CD4-positive, alpha-beta T cell treated with Interleukin-15 for 1 hour (primary cell): ENCODE measurements around the gene C12orf43.

Experiments
- DNase-seq: peaks from one replicate; pipeline ENCODE4 v3.0.0-alpha.2; 2020

Gene C12orf43

GRCh38 chr12:121030576-121031212 lies 14.4 kb upstream of the C12orf43 start:
- no peak for DNase-seq

GRCh38 chr12:121026274-121027045 lies 10.2 kb upstream of the C12orf43 start:
- DNase-seq, result no peak

GRCh38 chr12:121025442-121026226 lies 9.3 kb upstream of the C12orf43 start:
- DNase-seq, result no peak

- no peak for DNase-seq
Observed at GRCh38 chr12:121023799-121024198, 7.5 kb upstream of the C12orf43 start.

GRCh38 chr12:121022713-121023112 lies 6.4 kb upstream of the C12orf43 start:
- DNase-seq, result no peak

GRCh38 chr12:121021754-121022153 lies 5.5 kb upstream of the C12orf43 start:
- no peak for DNase-seq

GRCh38 chr12:121018860-121019617 lies 2.8 kb upstream of the C12orf43 start:
- no peak for DNase-seq

- peak; percentile 38 for DNase-seq
Observed at GRCh38 chr12:121017966-121018491, 1.7 kb upstream of the C12orf43 start.

- DNase-seq, result no peak
Observed at GRCh38 chr12:121013715-121014114, 2.6 kb downstream of the C12orf43 start.

- DNase-seq, result no peak
Observed at GRCh38 chr12:121011820-121012219, 4.5 kb downstream of the C12orf43 start.

GRCh38 chr12:121010860-121011259 lies 5.4 kb downstream of the C12orf43 start:
- DNase-seq, result no peak

- no peak for DNase-seq
Observed at GRCh38 chr12:121009741-121010140, 6.5 kb downstream of the C12orf43 start.

- DNase-seq, result no peak
Observed at GRCh38 chr12:121008347-121009098, 7.8 kb downstream of the C12orf43 start.

- DNase-seq, result peak; percentile 33
Observed at GRCh38 chr12:121005346-121005815, 10.9 kb downstream of the C12orf43 start.

GRCh38 chr12:121004253-121004815 lies 12.0 kb downstream of the C12orf43 start:
- no peak for DNase-seq

- no peak for DNase-seq
Observed at GRCh38 chr12:121003650-121004049, 12.6 kb downstream of the C12orf43 start.

GRCh38 chr12:121001841-121002483 lies 14.3 kb downstream of the C12orf43 start:
- no peak for DNase-seq

GRCh38 chr12:121001060-121001459 lies 15.2 kb downstream of the C12orf43 start:
- DNase-seq, result no peak

- DNase-seq, result no peak
Observed at GRCh38 chr12:121000530-121000929, 15.8 kb downstream of the C12orf43 start.

GRCh38 chr12:120999191-121000120 lies 16.8 kb downstream of the C12orf43 start:
- DNase-seq, result no peak
